DND-41 (cell line): Measurements from ENCODE around the gene MCM3.

Experiments used
- EZH2 ChIP-seq: IDR thresholded peaks from 3 replicates; pipeline ENCODE4 v1.6.1; 2012; ENCODE audit warnings: borderline replicate concordance, low read depth, mild to moderate bottlenecking, moderate library complexity, low read length, inconsistent platforms; ENCODE audit not compliant: severe bottlenecking
- TF ChIP-seq, protein P1 (sequence below): IDR thresholded peaks from 2 replicates; pipeline ENCODE4 v1.5.1; 2012; ENCODE audit warnings: borderline replicate concordance, low read length, moderate library complexity, mild to moderate bottlenecking; ENCODE audit not compliant: poor library complexity, severe bottlenecking; ENCODE audit errors: extremely low read depth

DNA sequence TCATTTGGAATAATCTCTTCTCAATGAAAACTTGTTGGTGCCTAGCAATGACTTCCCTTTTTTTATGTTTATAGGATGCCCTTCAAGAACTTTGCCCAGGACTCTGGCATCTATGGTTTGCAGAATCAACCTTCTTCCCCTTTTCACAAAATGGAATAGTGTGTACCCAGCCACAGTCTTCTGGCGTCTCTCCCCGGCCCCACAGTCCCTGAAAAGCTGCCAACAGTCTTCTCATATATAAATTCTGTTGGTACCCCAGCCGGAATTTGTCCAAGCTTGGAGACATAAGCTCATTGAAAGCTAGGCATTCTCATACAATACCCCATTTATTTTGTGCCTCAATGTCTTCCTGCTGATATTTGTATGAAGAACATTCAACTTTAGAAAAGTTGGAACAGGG, 26.4 kb upstream of the MCM3 start:
- TF ChIP-seq, protein P1, sequence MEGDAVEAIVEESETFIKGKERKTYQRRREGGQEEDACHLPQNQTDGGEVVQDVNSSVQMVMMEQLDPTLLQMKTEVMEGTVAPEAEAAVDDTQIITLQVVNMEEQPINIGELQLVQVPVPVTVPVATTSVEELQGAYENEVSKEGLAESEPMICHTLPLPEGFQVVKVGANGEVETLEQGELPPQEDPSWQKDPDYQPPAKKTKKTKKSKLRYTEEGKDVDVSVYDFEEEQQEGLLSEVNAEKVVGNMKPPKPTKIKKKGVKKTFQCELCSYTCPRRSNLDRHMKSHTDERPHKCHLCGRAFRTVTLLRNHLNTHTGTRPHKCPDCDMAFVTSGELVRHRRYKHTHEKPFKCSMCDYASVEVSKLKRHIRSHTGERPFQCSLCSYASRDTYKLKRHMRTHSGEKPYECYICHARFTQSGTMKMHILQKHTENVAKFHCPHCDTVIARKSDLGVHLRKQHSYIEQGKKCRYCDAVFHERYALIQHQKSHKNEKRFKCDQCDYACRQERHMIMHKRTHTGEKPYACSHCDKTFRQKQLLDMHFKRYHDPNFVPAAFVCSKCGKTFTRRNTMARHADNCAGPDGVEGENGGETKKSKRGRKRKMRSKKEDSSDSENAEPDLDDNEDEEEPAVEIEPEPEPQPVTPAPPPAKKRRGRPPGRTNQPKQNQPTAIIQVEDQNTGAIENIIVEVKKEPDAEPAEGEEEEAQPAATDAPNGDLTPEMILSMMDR, result no peak
- no peak for TF ChIP-seq EZH2
